H1 (cell line): Measurements from ENCODE around the gene LCE5A.

ENCODE experiments used
- ATF2 ChIP-seq: IDR thresholded peaks from 2 replicates; pipeline ENCODE4 v1.6.1; 2012; ENCODE audit warnings: low read length, inconsistent platforms
- CTCF ChIP-seq, 3 experiments: IDR thresholded peaks; 1 replicate in 2 of 3; 2 replicates in 1 of 3; pipeline versions ENCODE4 v1.5.1 to v1.6.1; 2011; ENCODE audit warnings: low read length in 3 of 3, mild to moderate bottlenecking in 3 of 3, inconsistent platforms in 2 of 3, low read depth in 1 of 3, moderate library complexity in 1 of 3; ENCODE audit not compliant: insufficient read depth in 1 of 3; ENCODE audit errors: control extremely low read depth in 1 of 3
- GABPA ChIP-seq: IDR thresholded peaks from 2 replicates; pipeline ENCODE4 v1.6.1; 2011; ENCODE audit warnings: mild to moderate bottlenecking, low read length, moderate library complexity, borderline replicate concordance; ENCODE audit not compliant: insufficient read depth
- KDM4A ChIP-seq: IDR thresholded peaks from one replicate; pipeline ENCODE4 v1.7.1; 2012; ENCODE audit warnings: low read depth, mild to moderate bottlenecking, moderate library complexity, low read length, inconsistent platforms; ENCODE audit not compliant: severe bottlenecking
- POLR2A ChIP-seq, 2 experiments: IDR thresholded peaks; 1 replicate in 1 of 2; 2 replicates in 1 of 2; pipeline ENCODE4 v1.6.1; 2011; ENCODE audit warnings: low read depth in 2 of 2, low read length in 2 of 2, mild to moderate bottlenecking in 2 of 2; ENCODE audit errors: control extremely low read depth in 1 of 2
- RFX5 ChIP-seq: IDR thresholded peaks from 2 replicates; pipeline ENCODE4 v1.6.1; 2011; ENCODE audit warnings: low read depth, low read length, improper control_type of control experiment, borderline replicate concordance
- SP2 ChIP-seq: IDR thresholded peaks from 2 replicates; pipeline ENCODE4 v1.6.1; 2012; ENCODE audit warnings: mild to moderate bottlenecking, low read length, inconsistent platforms

DNA sequence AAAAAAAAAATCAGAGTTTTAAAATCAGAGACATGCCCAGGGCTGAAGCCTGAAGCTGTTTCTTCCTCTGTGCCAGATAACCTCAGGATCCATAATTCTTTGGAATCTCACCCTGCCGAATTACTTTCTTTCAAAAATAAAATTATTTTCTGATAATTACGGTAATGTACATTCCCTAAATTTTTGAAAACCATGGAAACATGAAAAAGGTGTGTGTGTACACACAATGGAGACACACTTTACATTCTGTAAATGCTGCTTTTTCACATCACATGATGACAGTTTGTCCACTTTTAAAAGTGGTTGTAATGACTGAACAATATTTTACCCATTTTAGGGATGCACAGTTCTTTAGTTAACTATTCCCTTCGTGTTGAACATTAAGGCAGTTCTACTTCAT lies 25.2 kb downstream of the LCE5A start:
- TF ChIP-seq KDM4A = no peak
- no peak for TF ChIP-seq GABPA
- TF ChIP-seq CTCF (IDR thresholded peaks at IDR 0.05; ENCODE audit: control extremely low read depth in 1 of 3, insufficient read depth in 1 of 3, low read depth in 1 of 3, low read length in 3 of 3) = no peak
- TF ChIP-seq SP2 = no peak
- TF ChIP-seq POLR2A (IDR thresholded peaks at IDR 0.05; ENCODE audit: control extremely low read depth in 1 of 2, low read depth in 2 of 2, low read length in 2 of 2) = no peak
- no peak for TF ChIP-seq RFX5
- TF ChIP-seq ATF2 = no peak
